ENCODE results near the gene RER1. TPM values are rescaled to one million over a fixed set of nuclear protein-coding genes. Genes with fewer than 3 reads are reported as not detected.

The RER1 gene
- total RNA-seq, 1 donor from 2014 or later = 197 TPM

DNA sequence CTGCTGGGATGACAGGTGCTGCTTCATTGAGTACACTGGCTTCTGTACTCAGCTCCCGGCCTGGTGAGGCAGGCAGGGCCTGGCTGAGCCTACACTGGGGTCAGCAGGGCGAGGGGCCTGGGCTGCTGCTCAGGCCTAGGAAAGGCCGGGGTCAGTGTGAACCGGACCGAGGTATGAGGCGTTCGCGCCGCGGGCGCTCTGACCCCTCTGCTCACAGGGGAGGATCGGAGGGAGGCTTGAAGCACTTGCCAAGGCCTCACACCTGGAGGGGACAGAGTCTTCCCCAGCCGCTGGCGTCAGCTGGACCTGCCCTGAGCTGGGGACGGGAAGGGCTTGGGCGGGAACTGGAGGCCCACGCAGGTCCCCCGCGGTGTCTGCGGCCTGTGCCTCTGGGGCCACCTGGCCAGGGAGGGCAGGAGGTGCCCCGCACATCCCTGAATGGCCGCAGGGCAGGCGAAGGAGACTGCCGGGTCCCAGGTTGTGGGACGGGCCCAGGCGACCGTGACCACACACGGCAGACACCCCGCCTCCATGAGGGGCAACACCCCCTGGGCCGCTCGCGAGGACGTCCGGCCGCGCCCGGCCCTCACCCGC, 20.3 kb downstream of the RER1 start:
- Histone ChIP-seq H2AFZ (ENCODE audit: low read depth, low read length) (peak overlapping the region; percentile 86), H3K9ac (ENCODE audit: low read length) (peak overlapping the region; percentile 96), H3K36me3 (ENCODE audit: insufficient read depth, low read length) (no peaks in the 10 kb centered on the region), H3K79me2 (ENCODE audit: insufficient read depth, low read length) (peaks cover 18% of the 10 kb centered on the region), H4K20me1 (ENCODE audit: insufficient read depth, low read length) (peaks cover under 1% of the 10 kb centered on the region), H3K27me3 (ENCODE audit: insufficient read depth, low read length) (no peaks in the 10 kb centered on the region), H3K4me2 (ENCODE audit: low read length) (peak overlapping the region; percentile 99), H3K27ac (ENCODE audit: low read depth, low read length) (peak overlapping the region; percentile 89), H3K9me3 (ENCODE audit: insufficient read depth, low read depth, low read length) (no peaks in the 10 kb centered on the region), H3K4me3 (ENCODE audit: insufficient read depth, low read depth, low read length) (peak overlapping the region; percentile 87), H3K4me1 (ENCODE audit: insufficient read depth, low read length) (peaks cover 22% of the 10 kb centered on the region)
- peak overlapping the region; percentile 91 for H3K4me3 Mint-ChIP-seq (ENCODE audit: unreplicated experiment)
- TF ChIP-seq, protein P1, sequence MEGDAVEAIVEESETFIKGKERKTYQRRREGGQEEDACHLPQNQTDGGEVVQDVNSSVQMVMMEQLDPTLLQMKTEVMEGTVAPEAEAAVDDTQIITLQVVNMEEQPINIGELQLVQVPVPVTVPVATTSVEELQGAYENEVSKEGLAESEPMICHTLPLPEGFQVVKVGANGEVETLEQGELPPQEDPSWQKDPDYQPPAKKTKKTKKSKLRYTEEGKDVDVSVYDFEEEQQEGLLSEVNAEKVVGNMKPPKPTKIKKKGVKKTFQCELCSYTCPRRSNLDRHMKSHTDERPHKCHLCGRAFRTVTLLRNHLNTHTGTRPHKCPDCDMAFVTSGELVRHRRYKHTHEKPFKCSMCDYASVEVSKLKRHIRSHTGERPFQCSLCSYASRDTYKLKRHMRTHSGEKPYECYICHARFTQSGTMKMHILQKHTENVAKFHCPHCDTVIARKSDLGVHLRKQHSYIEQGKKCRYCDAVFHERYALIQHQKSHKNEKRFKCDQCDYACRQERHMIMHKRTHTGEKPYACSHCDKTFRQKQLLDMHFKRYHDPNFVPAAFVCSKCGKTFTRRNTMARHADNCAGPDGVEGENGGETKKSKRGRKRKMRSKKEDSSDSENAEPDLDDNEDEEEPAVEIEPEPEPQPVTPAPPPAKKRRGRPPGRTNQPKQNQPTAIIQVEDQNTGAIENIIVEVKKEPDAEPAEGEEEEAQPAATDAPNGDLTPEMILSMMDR (IDR thresholded peaks at IDR 0.05; ENCODE audit: insufficient read depth, low read depth, low read length) = no peak
- TF ChIP-seq EZH2 (IDR thresholded peaks at IDR 0.05; ENCODE audit: insufficient read depth, low read length) = no peak
- no peaks in the 10 kb centered on the region for H3K9me3 Mint-ChIP-seq (ENCODE audit: unreplicated experiment)
- H3K27me3 Mint-ChIP-seq (ENCODE audit: low read depth, unreplicated experiment) = peaks cover 3% of the 10 kb centered on the region
- peaks cover 2% of the 10 kb centered on the region for H3K36me3 Mint-ChIP-seq (ENCODE audit: low read depth, unreplicated experiment)
- FAIRE-seq = no peak
- peaks cover 9% of the 10 kb centered on the region for H3K4me1 Mint-ChIP-seq (ENCODE audit: low read depth, unreplicated experiment)
- H3K27ac Mint-ChIP-seq (ENCODE audit: unreplicated experiment) = peak overlapping the region; percentile 89
- DNase-seq (ENCODE audit: low read depth) = no peak

DNA sequence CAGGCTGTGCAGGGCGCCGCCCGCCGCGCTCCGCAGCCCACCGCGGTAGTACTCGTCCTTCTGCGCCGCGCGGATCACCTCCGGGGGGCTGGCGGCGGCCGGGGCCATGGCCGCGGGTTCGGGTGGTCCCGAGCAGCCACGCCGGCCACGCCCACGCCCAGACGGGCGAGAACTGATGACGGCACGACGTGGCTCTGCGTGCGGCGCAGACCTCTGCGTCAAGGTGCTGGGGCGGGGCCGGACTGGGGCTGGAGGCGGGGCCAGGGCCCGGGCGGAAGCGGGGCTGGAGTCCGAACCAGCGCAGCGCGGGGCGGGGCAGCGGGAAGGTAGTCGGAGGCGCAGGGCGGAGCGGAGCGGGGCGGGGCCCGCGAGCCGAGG, 20.7 kb downstream of the RER1 start, which contains the start of gene PEX10:
PEX10 (minus strand) TSS at position 170 of the 378 bp plus-strand sequence; CDS start at position 108, 62 bp downstream.
- peak within 1 kb of the TSS; percentile 87 for H3K4me3 ChIP-seq (ENCODE audit: insufficient read depth, low read depth, low read length)
- DNase-seq (ENCODE audit: low read depth) = peak; percentile 76
- TF ChIP-seq, protein P1 (IDR thresholded peaks at IDR 0.05; ENCODE audit: insufficient read depth, low read depth, low read length) = no peak
- TF ChIP-seq EZH2 (IDR thresholded peaks at IDR 0.05; ENCODE audit: insufficient read depth, low read length) = no peak
- H3K27me3 ChIP-seq (ENCODE audit: insufficient read depth, low read length) = no peaks in the 10 kb centered on the region
- Mint-ChIP-seq H3K4me1 (ENCODE audit: low read depth, unreplicated experiment) (peaks cover 9% of the 10 kb centered on the region), H3K4me3 (ENCODE audit: unreplicated experiment) (peak within 1 kb of the TSS; percentile 91), H3K9me3 (ENCODE audit: unreplicated experiment) (no peaks in the 10 kb centered on the region), H3K27me3 (ENCODE audit: low read depth, unreplicated experiment) (peaks cover 7% of the 10 kb centered on the region), H3K36me3 (ENCODE audit: low read depth, unreplicated experiment) (peaks cover 2% of the 10 kb centered on the region), H3K27ac (ENCODE audit: unreplicated experiment) (peak within 1 kb of the TSS; percentile 89)
- peak within 1 kb of the TSS; percentile 89 for H3K27ac ChIP-seq (ENCODE audit: low read depth, low read length)
- peak within 1 kb of the TSS; percentile 99 for H3K4me2 ChIP-seq (ENCODE audit: low read length)
- H3K79me2 ChIP-seq (ENCODE audit: insufficient read depth, low read length) = peaks cover 18% of the 10 kb centered on the region
- H3K4me1 ChIP-seq (ENCODE audit: insufficient read depth, low read length) = peaks cover 22% of the 10 kb centered on the region
- no peaks in the 10 kb centered on the region for H3K36me3 ChIP-seq (ENCODE audit: insufficient read depth, low read length)
- no peaks in the 10 kb centered on the region for H3K9me3 ChIP-seq (ENCODE audit: insufficient read depth, low read depth, low read length)
- peak within 1 kb of the TSS; percentile 94 for H2AFZ ChIP-seq (ENCODE audit: low read depth, low read length)
- FAIRE-seq = no peak
- no peaks in the 10 kb centered on the region for H4K20me1 ChIP-seq (ENCODE audit: insufficient read depth, low read length)
- peak within 1 kb of the TSS; percentile 96 for H3K9ac ChIP-seq (ENCODE audit: low read length)
